NB4 (cell line): Measurements from ENCODE around the gene ARIH1.
A peak's percentile ranks its signal among the peaks of the same experiment; 100 is the strongest.

Experiments
- MYC ChIP-seq: IDR thresholded peaks from 2 replicates; pipeline ENCODE4 v1.6.1; 2011; ENCODE audit warnings: low read depth, low read length
- POLR2A ChIP-seq: IDR thresholded peaks from 2 replicates; pipeline ENCODE4 v1.6.1; 2011; ENCODE audit warnings: mild to moderate bottlenecking; ENCODE audit not compliant: insufficient read length; ENCODE audit errors: extremely low read depth
- TF ChIP-seq, protein P1 (sequence below): IDR thresholded peaks from one replicate; pipeline ENCODE4 v1.5.1; 2012; ENCODE audit warnings: low read depth, low read length

DNA sequence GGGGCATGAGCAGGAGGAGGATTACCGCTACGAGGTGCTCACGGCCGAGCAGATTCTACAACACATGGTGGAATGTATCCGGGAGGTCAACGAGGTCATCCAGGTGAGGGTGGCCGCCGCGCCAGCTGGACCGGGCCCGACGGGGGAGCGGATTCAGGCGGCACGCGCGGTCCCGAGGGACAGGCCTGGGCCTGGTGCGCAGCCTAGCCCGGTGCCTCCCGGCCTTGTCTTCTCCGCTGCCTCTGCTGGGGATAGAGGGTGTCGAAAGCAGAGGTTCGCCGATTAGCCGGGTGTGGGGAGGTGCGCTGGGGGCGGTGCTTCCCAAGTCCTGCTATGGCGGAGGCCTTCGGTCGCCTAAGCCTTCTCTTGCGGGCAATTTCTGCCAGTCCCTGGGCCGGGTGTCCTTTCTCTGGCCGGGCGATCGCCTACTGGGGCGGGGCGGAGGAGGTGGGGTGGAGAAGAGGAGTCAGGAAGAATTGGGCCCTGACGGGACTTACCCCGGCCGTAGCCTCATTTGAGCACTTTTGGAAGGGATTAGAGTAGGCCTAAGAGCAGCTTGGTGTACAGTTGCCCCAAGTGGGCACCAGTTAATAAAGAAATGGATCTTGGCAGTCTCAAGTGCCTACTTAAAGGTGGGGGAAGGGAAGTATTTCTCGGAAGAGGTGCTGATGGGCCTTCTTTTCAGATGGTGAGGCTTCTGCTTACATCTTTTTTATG is 940 bp downstream of the ARIH1 start:
- TF ChIP-seq, protein P1, sequence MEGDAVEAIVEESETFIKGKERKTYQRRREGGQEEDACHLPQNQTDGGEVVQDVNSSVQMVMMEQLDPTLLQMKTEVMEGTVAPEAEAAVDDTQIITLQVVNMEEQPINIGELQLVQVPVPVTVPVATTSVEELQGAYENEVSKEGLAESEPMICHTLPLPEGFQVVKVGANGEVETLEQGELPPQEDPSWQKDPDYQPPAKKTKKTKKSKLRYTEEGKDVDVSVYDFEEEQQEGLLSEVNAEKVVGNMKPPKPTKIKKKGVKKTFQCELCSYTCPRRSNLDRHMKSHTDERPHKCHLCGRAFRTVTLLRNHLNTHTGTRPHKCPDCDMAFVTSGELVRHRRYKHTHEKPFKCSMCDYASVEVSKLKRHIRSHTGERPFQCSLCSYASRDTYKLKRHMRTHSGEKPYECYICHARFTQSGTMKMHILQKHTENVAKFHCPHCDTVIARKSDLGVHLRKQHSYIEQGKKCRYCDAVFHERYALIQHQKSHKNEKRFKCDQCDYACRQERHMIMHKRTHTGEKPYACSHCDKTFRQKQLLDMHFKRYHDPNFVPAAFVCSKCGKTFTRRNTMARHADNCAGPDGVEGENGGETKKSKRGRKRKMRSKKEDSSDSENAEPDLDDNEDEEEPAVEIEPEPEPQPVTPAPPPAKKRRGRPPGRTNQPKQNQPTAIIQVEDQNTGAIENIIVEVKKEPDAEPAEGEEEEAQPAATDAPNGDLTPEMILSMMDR = no peak
- TF ChIP-seq MYC (peak; percentile 58), POLR2A (peak; percentile 37)
